Trophoblast cell (in vitro differentiated cells and primary cell): Measurements from ENCODE around the gene SMIM3.
A peak's percentile ranks its signal among the peaks of the same experiment; 100 is the strongest.

Experiments used
- DNase-seq, 2 donors: peaks; one replicate each; pipeline ENCODE4 v3.0.0-alpha.2; 2016
- H2AFZ ChIP-seq: 2 replicates; pipeline ENCODE4 v1.6.1; 2013; ENCODE audit warnings: low read length, moderate library complexity, mild to moderate bottlenecking; ENCODE audit not compliant: insufficient read depth, poor library complexity
- H2AK5ac ChIP-seq: 2 replicates; pipeline ENCODE4 v1.6.1; 2013; ENCODE audit warnings: mild to moderate bottlenecking, low read length
- H2BK120ac ChIP-seq: 2 replicates; pipeline ENCODE4 v1.6.1; 2013; ENCODE audit warnings: low read length, mild to moderate bottlenecking, moderate library complexity; ENCODE audit not compliant: insufficient read depth, poor library complexity
- H2BK12ac ChIP-seq: 2 replicates; pipeline ENCODE4 v1.6.1; 2013; ENCODE audit warnings: mild to moderate bottlenecking, low read length, moderate library complexity
- H2BK5ac ChIP-seq: 2 replicates; pipeline ENCODE4 v1.6.1; 2013; ENCODE audit warnings: low read length, low read depth, moderate library complexity, mild to moderate bottlenecking; ENCODE audit not compliant: poor library complexity
- H3K14ac ChIP-seq: 2 replicates; pipeline ENCODE4 v1.6.1; 2013; ENCODE audit warnings: mild to moderate bottlenecking, low read length
- H3K18ac ChIP-seq: 2 replicates; pipeline ENCODE4 v1.6.1; 2013; ENCODE audit warnings: mild to moderate bottlenecking, low read length
- H3K23ac ChIP-seq: 2 replicates; pipeline ENCODE4 v1.6.1; 2013; ENCODE audit warnings: low read length
- H3K27ac ChIP-seq: 2 replicates; pipeline ENCODE4 v1.5.1; 2013; ENCODE audit warnings: low read depth, mild to moderate bottlenecking, inconsistent platforms, low read length, moderate library complexity
- H3K27me3 ChIP-seq: 2 replicates; pipeline ENCODE4 v1.6.1; 2013; ENCODE audit warnings: inconsistent platforms, mild to moderate bottlenecking, low read length, moderate library complexity; ENCODE audit not compliant: insufficient read depth
- H3K36me3 ChIP-seq, 2 experiments: 1 replicate in 1 of 2; 2 replicates in 1 of 2; pipeline ENCODE4 v1.6.1; 2013; ENCODE audit warnings: low read length in 2 of 2, mild to moderate bottlenecking in 2 of 2, moderate library complexity in 1 of 2; ENCODE audit not compliant: insufficient read depth in 2 of 2, control insufficient read depth in 1 of 2
- H3K4ac ChIP-seq: 2 replicates; pipeline ENCODE4 v1.6.1; 2013; ENCODE audit warnings: low read depth, mild to moderate bottlenecking, low read length, moderate library complexity
- H3K4me1 ChIP-seq, 2 experiments: 1 replicate in 1 of 2; 2 replicates in 1 of 2; pipeline ENCODE4 v1.6.1; 2013; ENCODE audit warnings: low read length in 2 of 2, mild to moderate bottlenecking in 2 of 2, moderate library complexity in 1 of 2; ENCODE audit not compliant: insufficient read depth in 2 of 2, control insufficient read depth in 1 of 2
- H3K4me2 ChIP-seq: 2 replicates; pipeline ENCODE4 v1.6.1; 2013; ENCODE audit warnings: inconsistent platforms, mild to moderate bottlenecking, low read length, moderate library complexity
- H3K4me3 ChIP-seq: 2 replicates; pipeline ENCODE4 v1.5.1; 2013; ENCODE audit warnings: mild to moderate bottlenecking, low read depth, low read length, inconsistent platforms
- H3K79me1 ChIP-seq: one replicate; pipeline ENCODE4 v1.6.1; 2013; ENCODE audit warnings: low read length
- H3K79me2 ChIP-seq: 2 replicates; pipeline ENCODE4 v1.6.1; 2013; ENCODE audit warnings: low read length, mild to moderate bottlenecking; ENCODE audit not compliant: control insufficient read depth, insufficient read depth, poor library complexity
- H3K9ac ChIP-seq: 2 replicates; pipeline ENCODE4 v1.6.1; 2013; ENCODE audit warnings: mild to moderate bottlenecking, low read length
- H3K9me3 ChIP-seq: 2 replicates; pipeline ENCODE4 v1.6.1; 2013; ENCODE audit warnings: low read depth, mild to moderate bottlenecking, control low read depth, inconsistent platforms, low read length; ENCODE audit not compliant: insufficient read depth
- H4K12ac ChIP-seq: 2 replicates; pipeline ENCODE4 v1.6.1; 2013; ENCODE audit warnings: low read depth, mild to moderate bottlenecking, low read length, moderate library complexity
- H4K8ac ChIP-seq: 2 replicates; pipeline ENCODE4 v1.6.1; 2013; ENCODE audit warnings: low read depth, mild to moderate bottlenecking, low read length, moderate library complexity
- H4K91ac ChIP-seq: one replicate; pipeline ENCODE4 v1.6.1; 2013; ENCODE audit warnings: low read depth, mild to moderate bottlenecking, low read length, moderate library complexity
- WGBS: extraction: QIAGEN DNeasy Blood & Tissue Kit; methylation state at CpG from one replicate; pipeline ENCODE4 v1.1.7; 2013; ENCODE audit warnings: missing lambda C conversion rate; ENCODE audit not compliant: insufficient read length, insufficient coverage; ENCODE audit errors: extremely low coverage; 5-methylcytosine and 5-hydroxymethylcytosine counted together

Gene SMIM3

DNA sequence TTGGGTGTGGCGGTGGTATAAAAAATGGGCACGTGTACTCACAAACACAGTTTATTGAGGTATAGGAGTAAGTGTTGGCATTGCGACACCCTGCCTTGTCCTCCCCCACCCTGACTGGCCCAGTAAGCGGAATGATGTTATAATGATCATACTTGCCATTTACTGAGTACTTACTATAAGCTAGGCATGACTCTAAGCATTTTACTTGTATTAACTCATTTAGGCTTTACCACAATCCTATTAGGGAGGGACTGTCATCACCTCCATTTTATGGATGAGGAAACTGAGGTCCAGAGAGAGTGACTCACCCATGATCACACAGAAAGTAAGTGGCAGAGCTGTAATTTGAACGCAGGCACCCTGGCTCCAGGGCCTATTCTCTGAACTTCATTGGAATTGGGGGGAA, 2.3 kb downstream of the SMIM3 start:
- Histone ChIP-seq H2AK5ac (no peak overlapping the region), H3K79me1 (peaks cover 5% of the 10 kb centered on the region), H3K36me3 (no peaks in the 10 kb centered on the region), H3K79me2 (no peaks in the 10 kb centered on the region), H2BK5ac (no peak overlapping the region), H2AFZ (no peak overlapping the region), H4K8ac (no peak overlapping the region), H4K91ac (no peak overlapping the region), H4K12ac (no peak overlapping the region), H3K9ac (no peak overlapping the region), H2BK12ac (no peak overlapping the region), H3K4me2 (no peak overlapping the region), H3K4me3 (no peak overlapping the region), H3K27me3 (no peaks in the 10 kb centered on the region), H3K27ac (no peak overlapping the region), H3K18ac (no peak overlapping the region), H3K14ac (no peak overlapping the region), H3K23ac (no peak overlapping the region), H3K4me1 (peaks cover 3 to 14% of the 10 kb centered on the region in 2 experiments), H3K4ac (no peak overlapping the region), H3K9me3 (no peaks in the 10 kb centered on the region), H2BK120ac (no peak overlapping the region)
- peak in 1 of 2 donors; percentile 10 for DNase-seq
- WGBS, result no CpG with 5 or more reads among the region's 5 CpGs

DNA sequence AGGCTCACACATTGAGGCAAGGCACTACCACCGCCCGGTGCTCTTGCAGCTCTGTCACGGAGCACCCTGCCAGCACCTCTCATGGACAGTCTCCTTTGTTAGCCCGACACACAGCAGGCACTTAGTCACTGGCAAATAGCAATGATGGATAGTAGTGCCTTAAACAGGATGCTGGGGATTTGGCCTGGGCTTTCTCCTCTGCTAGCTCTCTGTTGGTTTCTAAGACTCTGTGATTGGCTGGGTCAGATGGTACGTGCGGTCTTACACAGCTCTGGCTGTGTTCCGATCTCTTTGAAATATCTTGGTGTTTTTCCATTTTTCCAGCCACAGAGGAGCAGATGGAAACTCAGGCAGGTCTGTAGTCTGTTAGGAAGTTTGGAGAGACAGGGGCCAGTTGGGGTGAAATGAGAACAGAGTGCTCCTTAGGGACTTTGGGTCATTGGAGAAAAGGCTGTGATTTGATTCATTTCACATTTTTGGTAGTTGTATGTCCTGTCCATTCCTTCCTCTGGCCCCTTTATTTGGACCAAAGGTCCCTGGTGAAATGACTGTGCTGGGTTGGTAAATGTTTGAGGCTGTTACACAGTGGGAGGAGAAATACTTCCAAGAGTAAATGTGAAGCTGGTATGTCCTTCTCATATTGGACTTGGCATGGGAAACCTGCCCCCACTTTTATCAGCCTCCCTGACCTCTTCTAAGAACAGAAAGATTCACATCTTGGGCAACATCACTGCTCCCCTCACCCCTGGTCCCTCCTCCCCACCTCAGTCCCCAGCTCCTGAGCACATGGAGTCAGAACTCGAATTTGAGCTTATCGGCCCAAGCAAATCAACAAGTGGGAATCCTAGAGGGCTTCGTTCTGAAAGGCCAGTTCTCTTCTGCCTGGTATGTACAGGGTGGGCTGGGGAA, 3.4 kb downstream of the SMIM3 start:
- Histone ChIP-seq H2BK5ac (no peak overlapping the region), H3K14ac (no peak overlapping the region), H3K4ac (no peak overlapping the region), H2BK12ac (no peak overlapping the region), H3K4me3 (no peak overlapping the region), H2AFZ (no peak overlapping the region), H3K27ac (no peak overlapping the region), H2AK5ac (no peak overlapping the region), H4K8ac (no peak overlapping the region), H2BK120ac (no peak overlapping the region), H3K79me1 (peaks cover 5% of the 10 kb centered on the region), H4K91ac (no peak overlapping the region), H3K4me2 (no peak overlapping the region), H3K23ac (no peak overlapping the region), H3K27me3 (no peaks in the 10 kb centered on the region), H3K18ac (no peak overlapping the region), H3K36me3 (no peaks in the 10 kb centered on the region), H3K4me1 (peaks cover 3 to 14% of the 10 kb centered on the region in 2 experiments), H3K9ac (no peak overlapping the region), H4K12ac (no peak overlapping the region), H3K9me3 (no peaks in the 10 kb centered on the region), H3K79me2 (no peaks in the 10 kb centered on the region)
- no CpG with 5 or more reads among the region's 10 CpGs for WGBS
- DNase-seq, result no peak

- Histone ChIP-seq H3K23ac (no peak overlapping the region), H3K9ac (no peak overlapping the region), H4K91ac (no peak overlapping the region), H3K36me3 (no peaks in the 10 kb centered on the region), H3K4ac (no peak overlapping the region), H3K4me1 (peaks cover 3 to 14% of the 10 kb centered on the region in 2 experiments), H3K14ac (no peak overlapping the region), H3K9me3 (no peaks in the 10 kb centered on the region), H2BK12ac (no peak overlapping the region), H3K79me2 (no peaks in the 10 kb centered on the region), H4K8ac (no peak overlapping the region), H2AK5ac (no peak overlapping the region), H3K4me3 (no peak overlapping the region), H3K18ac (no peak overlapping the region), H3K4me2 (no peak overlapping the region), H3K27ac (no peak overlapping the region), H2AFZ (no peak overlapping the region), H2BK120ac (no peak overlapping the region), H3K27me3 (no peaks in the 10 kb centered on the region), H3K79me1 (peaks cover 5% of the 10 kb centered on the region), H2BK5ac (no peak overlapping the region), H4K12ac (no peak overlapping the region)
- DNase-seq, result no peak
- WGBS, result no CpG with 5 or more reads among the region's 3 CpGs
Observed at GRCh38 chr5:150782850-150783249, 4.3 kb downstream of the SMIM3 start.

DNA sequence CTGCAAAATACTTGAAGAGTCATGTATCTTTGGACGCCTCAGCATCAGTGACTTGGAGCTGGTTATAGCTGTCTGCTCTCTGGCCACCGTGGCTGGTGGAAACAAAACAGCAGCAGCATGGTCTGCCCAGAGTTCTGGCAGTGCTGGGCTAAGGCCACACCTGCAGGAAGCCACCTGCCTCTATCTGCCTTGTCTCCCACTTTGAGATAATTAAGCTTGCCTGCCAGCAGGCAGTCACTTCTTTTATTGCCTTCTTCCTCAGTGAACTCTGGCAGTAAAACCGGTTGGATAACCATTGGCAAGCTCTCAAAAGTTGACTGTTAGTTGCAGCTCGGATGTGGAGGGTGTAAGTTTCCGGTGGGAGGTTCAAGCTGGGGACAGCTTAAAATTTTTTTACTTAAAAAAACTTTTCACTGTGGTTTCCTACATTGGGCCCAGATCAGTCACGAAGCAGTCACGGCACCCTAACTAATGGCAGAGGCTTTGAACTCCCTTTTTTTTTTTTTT, 4.9 kb downstream of the SMIM3 start:
- peak; percentile 7 to 55 for DNase-seq
- H3K4ac ChIP-seq, result no peak overlapping the region
- no peak overlapping the region for H3K14ac ChIP-seq
- no peaks in the 10 kb centered on the region for H3K36me3 ChIP-seq
- no peaks in the 10 kb centered on the region for H3K9me3 ChIP-seq
- no peak overlapping the region for H2BK120ac ChIP-seq
- H3K79me1 ChIP-seq, result peaks cover 3% of the 10 kb centered on the region
- H3K4me1 ChIP-seq, result peaks cover 3 to 10% of the 10 kb centered on the region in 2 experiments
- no peak overlapping the region for H2AFZ ChIP-seq
- no peak overlapping the region for H4K12ac ChIP-seq
- H3K23ac ChIP-seq, result no peak overlapping the region
- H3K4me3 ChIP-seq, result no peak overlapping the region
- H2BK12ac ChIP-seq, result no peak overlapping the region
- no peak overlapping the region for H3K4me2 ChIP-seq
- no peak overlapping the region for H2AK5ac ChIP-seq
- no peak overlapping the region for H3K9ac ChIP-seq
- no peak overlapping the region for H4K91ac ChIP-seq
- no peak overlapping the region for H4K8ac ChIP-seq
- H3K79me2 ChIP-seq, result no peaks in the 10 kb centered on the region
- H2BK5ac ChIP-seq, result no peak overlapping the region
- H3K18ac ChIP-seq, result no peak overlapping the region
- WGBS, result no CpG with 5 or more reads among the region's 7 CpGs
- H3K27me3 ChIP-seq, result no peaks in the 10 kb centered on the region
- no peak overlapping the region for H3K27ac ChIP-seq
